HG03066 (cell line): ENCODE data around the gene MYOM1.

Source experiments
- ATAC-seq: cut with Tn5 transposase; IDR thresholded peaks from one replicate; pipeline ENCODE4 v1.9.1; 2021; ENCODE audit warnings: low read depth; ENCODE audit not compliant: unreplicated experiment

The MYOM1 gene

GRCh38 chr18:3154214-3154613, 65.6 kb downstream of the MYOM1 start:
- ATAC-seq, result no peak

GRCh38 chr18:3153107-3153704, 66.6 kb downstream of the MYOM1 start:
- ATAC-seq, result peak; percentile 63

GRCh38 chr18:3152294-3152693, 67.5 kb downstream of the MYOM1 start:
- ATAC-seq, result no peak

DNA sequence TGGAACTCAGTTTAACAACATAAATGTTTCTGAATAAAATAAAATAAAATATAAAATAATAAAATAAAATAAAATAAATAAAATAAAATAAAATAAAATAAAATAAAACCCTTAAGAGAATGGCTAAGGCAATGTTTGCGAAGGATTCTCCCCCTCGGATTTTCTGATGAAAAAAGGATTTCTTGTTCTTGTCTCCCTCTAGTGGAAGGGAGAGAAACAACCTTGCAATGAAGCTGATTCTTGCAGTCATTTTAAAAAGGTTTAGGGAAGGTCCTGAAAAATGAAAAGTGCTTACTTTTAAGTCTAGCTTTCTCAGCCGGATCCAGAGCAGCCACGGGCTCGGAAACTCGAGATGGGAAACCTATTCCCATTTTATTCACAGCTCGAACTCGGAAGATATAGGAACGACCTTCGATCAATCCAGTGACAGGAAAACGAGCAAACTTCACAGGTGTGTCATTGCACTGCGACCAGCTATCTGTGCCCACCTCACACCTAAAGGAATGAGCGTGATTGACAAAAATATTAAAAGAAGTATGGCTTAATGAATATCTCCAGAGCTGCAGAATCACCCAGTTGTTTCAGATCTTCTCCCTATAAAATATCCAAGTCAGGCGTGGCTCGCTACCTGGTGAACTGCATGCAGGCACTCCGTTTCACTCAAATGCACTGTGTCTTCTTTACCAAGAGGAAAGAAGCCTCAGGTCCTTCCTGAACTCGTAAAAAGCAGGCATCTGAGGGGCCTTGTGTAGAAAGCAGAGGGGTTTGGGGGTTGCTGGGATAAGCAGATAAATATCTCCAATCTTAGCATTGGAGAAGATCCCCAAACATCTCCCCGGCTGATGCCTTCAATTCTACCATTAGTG, 68.1 kb downstream of the MYOM1 start:
- no peak for ATAC-seq

- no peak for ATAC-seq
These were observed 69.1 kb downstream of the MYOM1 start for GRCh38 chr18:3150688-3151087.

GRCh38 chr18:3150274-3150673, 69.5 kb downstream of the MYOM1 start:
- ATAC-seq, result no peak

- no peak for ATAC-seq
These were observed 70.7 kb downstream of the MYOM1 start for GRCh38 chr18:3148930-3149535.

- ATAC-seq, result no peak
These were observed 71.7 kb downstream of the MYOM1 start for GRCh38 chr18:3147935-3148554.

DNA sequence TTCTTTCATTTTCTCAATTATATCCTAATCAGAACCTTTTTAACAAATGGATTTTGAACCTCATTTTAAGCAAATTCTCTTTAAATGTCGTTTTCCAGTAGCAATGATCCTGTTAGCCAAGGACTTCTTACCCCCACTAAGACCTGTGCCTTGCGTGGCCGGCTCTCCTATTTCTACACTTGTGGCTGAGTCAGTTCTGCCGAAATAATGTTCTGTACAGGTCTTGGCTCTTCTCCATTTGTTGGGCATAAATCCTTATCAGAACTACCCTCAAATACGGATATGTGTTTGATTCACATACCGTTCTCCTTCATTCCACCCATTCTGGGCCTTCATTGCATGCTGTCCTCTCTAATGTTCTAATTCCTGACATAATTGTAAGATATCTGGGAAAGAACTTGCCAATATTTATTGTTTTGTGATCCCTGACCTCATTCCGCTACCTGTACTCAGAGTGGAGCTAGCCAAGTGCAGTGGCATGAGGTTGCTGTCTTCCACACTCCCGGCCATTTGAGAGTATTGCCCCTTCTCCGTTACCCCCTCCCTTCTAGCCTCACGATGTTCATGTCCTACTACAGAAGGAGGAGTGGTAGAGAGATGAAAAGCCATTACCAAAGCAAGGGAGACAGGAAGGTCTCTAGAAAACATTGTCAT, 78.7 kb downstream of the MYOM1 start:
- ATAC-seq, result no peak

- no peak for ATAC-seq
These were observed 79.4 kb downstream of the MYOM1 start for GRCh38 chr18:3140342-3140741.

DNA sequence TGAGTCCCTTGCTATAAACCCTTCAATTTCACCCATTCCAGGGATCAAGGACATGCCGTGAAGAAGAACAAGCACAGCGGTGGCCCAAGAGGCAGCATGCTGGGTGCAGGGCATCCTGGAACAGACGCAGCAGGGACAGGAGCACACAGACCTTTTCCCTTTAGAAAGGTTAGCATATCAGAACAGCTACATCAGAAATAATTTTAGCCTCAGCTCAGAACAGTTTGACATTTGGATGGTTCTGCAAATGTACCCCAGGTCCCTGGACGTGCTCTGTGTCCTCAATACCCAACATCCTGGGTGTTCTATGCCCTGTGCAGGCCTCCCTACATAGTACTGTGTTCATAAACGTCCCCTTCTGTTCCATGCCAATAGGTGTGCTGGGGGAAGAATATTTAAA, 80.4 kb downstream of the MYOM1 start:
- no peak for ATAC-seq

DNA sequence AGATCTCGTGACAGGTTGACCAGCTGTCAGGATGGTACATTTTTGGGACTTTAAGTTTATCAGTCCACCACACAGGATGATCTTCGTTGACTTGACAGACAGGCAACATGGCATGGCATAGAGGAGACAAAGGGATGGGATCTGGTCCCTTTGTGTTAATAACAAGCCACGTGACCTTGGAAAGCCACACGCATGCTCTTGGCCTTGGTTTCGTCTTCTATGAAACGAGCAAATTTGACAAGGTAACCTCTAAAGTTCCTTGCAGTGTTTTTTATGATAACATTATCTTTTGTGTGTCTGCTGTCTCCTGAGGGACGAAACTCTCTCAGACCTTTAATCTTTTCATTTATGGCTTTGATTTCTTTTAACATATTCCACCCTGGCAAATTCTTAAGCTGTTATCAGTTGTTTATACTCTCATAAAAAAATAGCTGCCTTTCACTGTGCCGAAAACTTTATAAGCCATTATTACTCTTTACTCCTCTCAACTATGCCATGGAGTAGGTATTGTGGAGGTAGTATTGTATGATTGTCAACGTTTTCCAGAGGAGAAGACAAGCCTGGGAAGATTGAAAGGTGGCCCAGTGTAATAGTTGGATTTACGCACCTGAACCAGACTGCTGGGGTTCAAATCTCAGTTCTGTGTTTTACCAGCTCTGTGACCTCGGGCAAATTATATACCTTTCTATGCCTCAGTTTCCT, 81.3 kb downstream of the MYOM1 start:
- ATAC-seq, result no peak

DNA sequence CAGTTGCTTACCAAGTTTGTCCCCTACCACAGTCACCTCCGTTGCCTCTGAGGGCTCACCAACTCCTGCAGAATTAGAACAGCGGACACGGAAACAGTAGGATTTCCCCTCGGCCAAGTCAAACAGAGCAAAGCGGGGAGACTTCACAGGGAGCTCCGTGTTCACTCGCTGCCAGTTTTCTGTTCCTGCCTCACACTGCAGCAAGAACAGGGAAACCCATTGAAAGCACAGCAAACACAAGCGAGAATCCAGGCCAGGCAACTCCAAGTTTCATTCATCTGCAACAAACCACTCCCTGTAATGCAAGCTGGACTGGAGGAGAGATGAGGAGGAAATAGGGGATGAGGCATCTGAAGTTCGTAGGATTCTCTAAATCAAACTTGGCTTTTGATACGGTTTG, 84.2 kb downstream of the MYOM1 start:
- ATAC-seq, result no peak

- ATAC-seq, result no peak
These were observed 87.1 kb downstream of the MYOM1 start for GRCh38 chr18:3132700-3133099.

DNA sequence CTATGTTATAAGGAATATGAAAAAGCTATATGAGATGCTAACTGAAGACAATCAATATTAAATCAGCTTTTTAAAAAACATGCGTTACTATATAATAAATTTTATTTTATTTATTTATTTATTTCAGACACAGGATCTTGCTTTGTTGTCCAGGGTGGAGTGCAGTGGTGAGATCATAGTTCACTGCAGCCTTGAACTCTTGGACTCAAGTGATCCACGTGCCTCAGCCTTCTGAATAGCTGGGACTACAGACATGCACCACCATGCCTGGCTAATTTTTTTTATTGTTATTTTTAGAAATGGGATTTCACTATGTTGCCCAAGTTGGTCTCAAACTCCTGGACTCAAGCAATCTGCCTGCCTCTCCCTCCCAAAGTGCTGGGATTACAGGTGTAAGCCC, 89.4 kb downstream of the MYOM1 start:
- ATAC-seq, result no peak

- peak; percentile 91 for ATAC-seq
These were observed 90.5 kb downstream of the MYOM1 start for GRCh38 chr18:3129053-3129864.

- ATAC-seq, result no peak
These were observed 93.2 kb downstream of the MYOM1 start for GRCh38 chr18:3126457-3127097.

GRCh38 chr18:3124822-3125221, 94.9 kb downstream of the MYOM1 start:
- no peak for ATAC-seq

GRCh38 chr18:3122851-3123250, 96.9 kb downstream of the MYOM1 start:
- ATAC-seq, result no peak
